HG03439 (cell line): ENCODE data around the gene STAM2.

Source experiments
- ATAC-seq: cut with Tn5 transposase; IDR thresholded peaks from one replicate; pipeline ENCODE4 v1.9.1; 2021; ENCODE audit warnings: mild to moderate bottlenecking, moderate library complexity; ENCODE audit not compliant: unreplicated experiment

Gene STAM2

GRCh38 chr2:152075461-152076050 is 100.0 kb downstream of the STAM2 start:
- ATAC-seq = no peak

GRCh38 chr2:152072011-152072410 is 103.6 kb downstream of the STAM2 start:
- no peak for ATAC-seq

- no peak for ATAC-seq
These were observed 104.0 kb downstream of the STAM2 start for GRCh38 chr2:152071518-152071917.

- ATAC-seq = peak; percentile 68
These were observed 104.5 kb downstream of the STAM2 start for GRCh38 chr2:152071092-152071491.

GRCh38 chr2:152068226-152068625 is 107.3 kb downstream of the STAM2 start:
- ATAC-seq = no peak

GRCh38 chr2:152067823-152068222 is 107.7 kb downstream of the STAM2 start:
- ATAC-seq = no peak
